Esophagus muscularis mucosa (tissue), 4 donors: ENCODE data around the gene CWF19L2.

Source experiments
- EP300 ChIP-seq: sonication (generic); formaldehyde crosslinking; IDR thresholded peaks from one replicate; pipeline ENCODE4 v1.6.1; 2017; ENCODE audit warnings: antibody characterized with exemption
- POLR2A ChIP-seq: fragments of 450-650 bp; IDR thresholded peaks from one replicate; pipeline ENCODE4 v1.6.1; 2017; ENCODE audit warnings: antibody characterized with exemption, moderate library complexity, mild to moderate bottlenecking, low read depth
- POLR2AphosphoS5 ChIP-seq, 2 donors: sonication (generic); formaldehyde crosslinking; IDR thresholded peaks; one replicate each; pipeline ENCODE4 v1.6.1; 2017; ENCODE audit warnings: antibody characterized with exemption in 2 of 2
- TF ChIP-seq, protein P1 (sequence below), 3 experiments: fragments of 200-600 bp in 2 of 3; fragments of 450-650 bp in 1 of 3; sonication (generic) in 2 of 3; IDR thresholded peaks; one replicate each; pipeline ENCODE4 v1.5.1; 2017 to 2019; ENCODE audit warnings: antibody characterized with exemption in 3 of 3, mild to moderate bottlenecking in 2 of 3, moderate library complexity in 1 of 3

DNA sequence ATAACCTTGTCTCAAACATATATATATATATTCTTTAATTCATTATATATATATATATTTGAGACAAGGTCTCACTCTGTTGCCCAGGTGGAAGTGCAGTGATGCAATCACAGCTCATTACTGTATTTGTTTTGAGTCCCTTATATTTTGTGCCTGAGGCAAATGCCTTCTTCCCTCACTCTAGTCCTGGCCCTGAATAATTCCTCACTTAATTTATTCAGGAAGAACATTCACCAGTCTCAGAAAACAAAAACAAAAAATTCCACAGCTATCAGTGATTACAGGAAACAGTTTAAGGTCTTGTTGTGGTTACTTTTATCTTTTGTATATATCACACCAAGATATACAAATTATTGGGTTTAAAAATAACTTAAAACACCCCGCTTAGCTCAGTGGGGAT, 155.7 kb downstream of the CWF19L2 start:
- TF ChIP-seq, protein P1, sequence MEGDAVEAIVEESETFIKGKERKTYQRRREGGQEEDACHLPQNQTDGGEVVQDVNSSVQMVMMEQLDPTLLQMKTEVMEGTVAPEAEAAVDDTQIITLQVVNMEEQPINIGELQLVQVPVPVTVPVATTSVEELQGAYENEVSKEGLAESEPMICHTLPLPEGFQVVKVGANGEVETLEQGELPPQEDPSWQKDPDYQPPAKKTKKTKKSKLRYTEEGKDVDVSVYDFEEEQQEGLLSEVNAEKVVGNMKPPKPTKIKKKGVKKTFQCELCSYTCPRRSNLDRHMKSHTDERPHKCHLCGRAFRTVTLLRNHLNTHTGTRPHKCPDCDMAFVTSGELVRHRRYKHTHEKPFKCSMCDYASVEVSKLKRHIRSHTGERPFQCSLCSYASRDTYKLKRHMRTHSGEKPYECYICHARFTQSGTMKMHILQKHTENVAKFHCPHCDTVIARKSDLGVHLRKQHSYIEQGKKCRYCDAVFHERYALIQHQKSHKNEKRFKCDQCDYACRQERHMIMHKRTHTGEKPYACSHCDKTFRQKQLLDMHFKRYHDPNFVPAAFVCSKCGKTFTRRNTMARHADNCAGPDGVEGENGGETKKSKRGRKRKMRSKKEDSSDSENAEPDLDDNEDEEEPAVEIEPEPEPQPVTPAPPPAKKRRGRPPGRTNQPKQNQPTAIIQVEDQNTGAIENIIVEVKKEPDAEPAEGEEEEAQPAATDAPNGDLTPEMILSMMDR (IDR thresholded peaks at IDR 0.05) = no peak
- TF ChIP-seq POLR2AphosphoS5 (IDR thresholded peaks at IDR 0.05) (no peak), EP300 (no peak), POLR2A (no peak)
